ENCODE results near the gene SLC35G6.

Gene SLC35G6

DNA sequence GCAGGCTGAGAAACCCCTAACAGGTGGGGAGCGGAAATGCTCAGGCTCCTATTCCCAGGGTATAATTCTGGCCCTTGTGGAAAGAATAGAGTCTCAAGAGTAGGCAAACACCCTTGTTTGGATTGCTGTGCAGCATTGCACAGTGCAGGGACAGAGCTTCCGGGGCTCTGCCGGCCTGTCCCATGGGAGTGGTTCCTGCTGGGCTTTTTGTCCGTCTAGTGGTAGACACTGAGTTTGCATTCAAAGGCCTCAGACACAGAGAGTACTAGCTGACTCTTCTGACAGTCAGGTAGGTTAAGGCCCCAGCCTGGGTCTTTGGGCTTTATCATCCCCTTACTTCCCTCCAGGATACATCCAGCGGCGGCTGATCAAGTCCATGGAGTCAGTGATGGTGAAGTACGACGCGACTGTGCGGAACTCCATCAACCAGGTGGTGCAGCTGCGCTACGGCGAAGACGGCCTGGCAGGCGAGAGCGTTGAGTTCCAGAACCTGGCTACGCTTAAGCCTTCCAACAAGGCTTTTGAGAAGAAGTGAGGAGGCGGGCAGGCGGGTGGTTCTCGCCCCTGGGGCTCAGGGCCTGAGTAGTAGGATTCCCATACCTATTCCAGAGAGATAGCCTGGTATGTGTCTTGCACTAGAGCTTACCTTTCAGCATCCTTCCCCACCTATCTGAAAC, 21.1 kb downstream of the SLC35G6 start:
- DNase-seq (ENCODE audit: low read depth in 2 of 2), result no peak

DNA sequence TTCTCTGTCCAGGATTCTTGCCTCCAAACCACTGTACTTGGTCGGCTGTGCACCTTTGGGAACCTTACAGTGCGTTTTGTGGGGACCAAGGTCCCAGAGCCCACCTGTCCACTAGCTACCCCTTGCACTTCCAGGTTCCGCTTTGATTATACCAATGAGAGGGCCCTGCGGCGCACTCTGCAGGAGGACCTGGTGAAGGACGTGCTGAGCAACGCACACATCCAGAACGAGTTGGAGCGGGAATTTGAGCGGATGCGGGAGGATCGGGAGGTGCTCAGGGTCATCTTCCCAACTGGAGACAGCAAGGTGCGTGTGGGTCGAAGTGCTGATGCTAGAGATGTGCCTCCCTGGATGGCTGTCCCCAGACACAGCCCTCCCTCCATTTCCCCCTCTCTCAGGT, 21.7 kb downstream of the SLC35G6 start:
- DNase-seq (ENCODE audit: low read depth in 2 of 2), result no peak

GRCh38 chr17:7503521-7503920, 22.3 kb downstream of the SLC35G6 start:
- DNase-seq (ENCODE audit: low read depth in 2 of 2), result no peak

DNA sequence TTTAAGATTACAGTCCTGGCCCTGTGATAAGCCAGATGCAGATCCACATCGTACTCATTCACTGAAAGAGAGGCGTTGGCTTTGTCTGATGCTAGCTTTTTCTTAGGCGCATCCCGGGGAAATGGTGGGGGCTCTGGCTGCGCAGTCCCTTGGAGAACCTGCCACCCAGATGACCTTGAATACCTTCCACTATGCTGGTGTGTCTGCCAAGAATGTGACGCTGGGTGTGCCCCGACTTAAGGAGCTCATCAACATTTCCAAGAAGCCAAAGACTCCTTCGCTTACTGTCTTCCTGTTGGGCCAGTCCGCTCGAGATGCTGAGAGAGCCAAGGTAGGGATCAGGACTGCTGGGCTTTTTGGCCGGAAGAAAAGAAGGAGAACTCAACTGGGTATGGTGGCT, 26.9 kb downstream of the SLC35G6 start:
- no peak for DNase-seq (ENCODE audit: low read depth in 2 of 2)

DNA sequence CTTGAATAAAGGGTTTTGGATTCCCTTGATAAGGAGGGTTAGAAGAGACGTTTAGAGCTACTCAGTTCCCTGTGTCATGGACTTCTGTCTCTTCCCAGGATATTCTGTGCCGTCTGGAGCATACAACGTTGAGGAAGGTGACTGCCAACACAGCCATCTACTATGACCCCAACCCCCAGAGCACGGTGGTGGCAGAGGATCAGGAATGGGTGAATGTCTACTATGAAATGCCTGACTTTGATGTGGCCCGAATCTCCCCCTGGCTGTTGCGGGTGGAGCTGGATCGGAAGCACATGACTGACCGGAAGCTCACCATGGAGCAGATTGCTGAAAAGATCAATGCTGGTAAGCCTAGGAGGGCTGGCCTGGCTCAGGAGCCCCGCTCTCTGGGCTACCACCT, 27.6 kb downstream of the SLC35G6 start:
- DNase-seq (ENCODE audit: low read depth in 2 of 2), result no peak

DNA sequence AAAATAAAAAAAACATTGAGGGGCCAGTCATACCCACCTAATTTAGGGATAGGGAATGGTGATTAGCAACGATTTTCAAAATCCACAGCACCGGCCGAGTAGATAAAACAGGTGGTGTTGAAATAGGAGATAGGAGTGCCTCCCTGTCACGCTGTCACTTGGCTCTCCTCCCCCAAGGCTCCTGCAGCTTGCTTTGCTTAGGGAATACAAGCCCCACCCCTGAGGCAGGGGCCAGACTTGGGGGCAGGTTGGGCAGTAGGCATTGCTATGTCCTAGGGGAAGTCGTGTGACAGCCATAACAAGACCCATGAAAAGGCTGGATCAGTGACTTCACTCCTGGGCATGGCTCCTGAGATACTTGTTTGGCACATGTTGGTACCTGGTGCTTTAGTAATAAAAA, 28.7 kb downstream of the SLC35G6 start:
- no peak for DNase-seq (ENCODE audit: low read depth in 2 of 2)

- no peak for DNase-seq (ENCODE audit: low read depth in 2 of 2)
Measured at GRCh38 chr17:7511108-7511507, 29.9 kb downstream of the SLC35G6 start.

DNA sequence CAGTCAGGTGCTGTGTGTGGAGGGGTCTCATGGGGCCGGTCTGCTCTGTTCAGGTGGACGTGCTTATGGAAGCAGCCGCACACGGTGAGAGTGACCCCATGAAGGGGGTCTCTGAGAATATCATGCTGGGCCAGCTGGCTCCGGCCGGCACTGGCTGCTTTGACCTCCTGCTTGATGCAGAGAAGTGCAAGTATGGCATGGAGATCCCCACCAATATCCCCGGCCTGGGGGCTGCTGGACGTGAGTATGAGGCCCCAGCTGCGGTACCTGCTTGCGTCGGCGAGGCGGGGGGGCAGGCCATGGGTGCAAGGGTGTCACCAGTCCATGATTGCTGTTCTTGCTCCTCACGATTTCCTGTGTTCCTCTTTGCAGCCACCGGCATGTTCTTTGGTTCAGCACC, 30.9 kb downstream of the SLC35G6 start:
- DNase-seq (ENCODE audit: low read depth in 2 of 2), result no peak

- DNase-seq (ENCODE audit: low read depth in 2 of 2), result no peak
Measured at GRCh38 chr17:7512824-7513540, 31.7 kb downstream of the SLC35G6 start.

- no peak for DNase-seq (ENCODE audit: low read depth in 2 of 2)
Measured at GRCh38 chr17:7513850-7514419, 32.7 kb downstream of the SLC35G6 start.

GRCh38 chr17:7515911-7516610, 34.8 kb downstream of the SLC35G6 start:
- DNase-seq (ENCODE audit: low read depth in 2 of 2), result no peak

- no peak for DNase-seq (ENCODE audit: low read depth in 2 of 2)
Measured at GRCh38 chr17:7523033-7523432, 41.8 kb downstream of the SLC35G6 start.

- no peak for DNase-seq (ENCODE audit: low read depth in 2 of 2)
Measured at GRCh38 chr17:7528842-7529241, 47.6 kb downstream of the SLC35G6 start.

- no peak for DNase-seq (ENCODE audit: low read depth in 2 of 2)
Measured at GRCh38 chr17:7530023-7530900, 49.0 kb downstream of the SLC35G6 start.

Measured in activated CD8-positive, alpha-beta memory T cell treated with anti-CD3 and anti-CD28 coated beads for 4 hours (primary cell).